Adrenal gland (tissue), 12 donors: Measurements from ENCODE around the gene AMER3. TPM values are rescaled to one million over a fixed set of nuclear protein-coding genes. Genes with fewer than 3 reads are reported as not detected.

Experiments used
- DNase-seq, 7 donors: peaks; one replicate each; pipeline ENCODE4 v3.0.0-alpha.2; 2019 to 2020
- H3K27ac ChIP-seq, 5 donors: fragments of 200-600 bp; sonication (generic) in 4 of 5; 1 replicate in 3 of 5; 2 replicates in 2 of 5; pipeline versions ENCODE4 v1.5.1 to v1.8.0; 2016 to 2020; ENCODE audit warnings: mild to moderate bottlenecking in 1 of 5
- H3K27me3 ChIP-seq: fragments of 200-600 bp; 2 replicates; pipeline ENCODE4 v1.8.0; 2021
- H3K36me3 ChIP-seq, 2 donors: fragments of 200-600 bp; replicated peaks in 1 of 2; 1 replicate in 1 of 2; 2 replicates in 1 of 2; pipeline versions ENCODE4 v1.5.1 to v1.8.0; 2018 to 2022
- H3K4me1 ChIP-seq, 2 donors: fragments of 200-600 bp; replicated peaks in 1 of 2; 1 replicate in 1 of 2; 2 replicates in 1 of 2; pipeline versions ENCODE4 v1.5.1 to v1.8.0; 2018 to 2021
- H3K4me3 ChIP-seq, 4 donors: fragments of 200-600 bp; sonication (generic) in 3 of 4; one replicate each; pipeline ENCODE4 v1.5.1; 2016 to 2018
- H3K9me3 ChIP-seq, 3 donors: fragments of 200-600 bp; sonication (generic) in 1 of 3; replicated peaks in 1 of 3; 1 replicate in 2 of 3; 2 replicates in 1 of 3; pipeline versions ENCODE4 v1.5.1 to v1.8.0; 2016 to 2021
- POLR2A ChIP-seq, 2 donors: fragments of 450-650 bp; IDR thresholded peaks; one replicate each; pipeline ENCODE4 v1.6.1; 2017; ENCODE audit warnings: antibody characterized with exemption in 2 of 2, mild to moderate bottlenecking in 2 of 2, moderate library complexity in 1 of 2
- WGBS, 4 donors: extraction: QIAGEN DNeasy Blood & Tissue Kit in 2 of 4; methylation state at CpG; one replicate each; pipeline versions ENCODE4 v1.1.5 to v1.1.7; 2013 to 2017; 5-methylcytosine and 5-hydroxymethylcytosine counted together
- intact Hi-C, 2 donors: fragments of 100-400 bp; cut with DNase I; formaldehyde crosslinking; loops; one replicate each; pipeline versions ENCODE4 v1.14.1 to v1.15.0; 2022 to 2023
- polyA plus RNA-seq, 3 donors: library from polyadenylated mRNA; stranded (reverse); fragments of 200-250 nt in 2 of 3; fragments of 350-450 nt in 1 of 3; fragmentation: Illumina TruSeq in 1 of 3; extraction: RNeasy Lipid Tissue Mini Kit (QIAGEN cat#74804) in 1 of 3; gene quantifications; one replicate each; pipeline ENCODE4 v1.2.3, GENCODE V29; 2013 to 2014
- total RNA-seq, 9 donors: library from RNA; depleted of rRNA in 4 of 9; stranded (reverse); fragments of >200 nt in 4 of 9; fragments of 120-200 nt in 1 of 9; fragmentation: NEBNext Ultra II Directional in 1 of 9; extraction: Animal tissue kit (Norgen Biotek cat#: 25700) in 1 of 9; gene quantifications; one replicate each; pipeline versions ENCODE4 v1.1.0 to v1.2.4, GENCODE V29; 2013 to 2023
- TF ChIP-seq, protein P1 (sequence below), 6 experiments: fragments of 450-650 bp in 4 of 6; fragments of 200-600 bp in 2 of 6; sonication (generic) in 1 of 6; IDR thresholded peaks; 1 replicate in 5 of 6; 2 replicates in 1 of 6; pipeline versions ENCODE4 v1.5.1 to v1.8.0; 2016 to 2021; ENCODE audit warnings: antibody characterized with exemption in 6 of 6, mild to moderate bottlenecking in 2 of 6, moderate library complexity in 1 of 6
- donor health status: healthy with polysubstance abuse.
- donor health status: Bipolar disorder and iron deficiency.
- donor health status: DM: yes; HTN: yes; CAD: no.
- donor health status: DM: no; HTN: no; CAD: no.
- donor health status: DM: no; HTN: no; CAD: no.
- donor health status: DM: yes; HTN: yes; CAD: no.

Gene AMER3
- total and polyA plus RNA-seq, 12 donors, result 0.08 to 1.2 (median 0.58) TPM; not detected in 4

DNA sequence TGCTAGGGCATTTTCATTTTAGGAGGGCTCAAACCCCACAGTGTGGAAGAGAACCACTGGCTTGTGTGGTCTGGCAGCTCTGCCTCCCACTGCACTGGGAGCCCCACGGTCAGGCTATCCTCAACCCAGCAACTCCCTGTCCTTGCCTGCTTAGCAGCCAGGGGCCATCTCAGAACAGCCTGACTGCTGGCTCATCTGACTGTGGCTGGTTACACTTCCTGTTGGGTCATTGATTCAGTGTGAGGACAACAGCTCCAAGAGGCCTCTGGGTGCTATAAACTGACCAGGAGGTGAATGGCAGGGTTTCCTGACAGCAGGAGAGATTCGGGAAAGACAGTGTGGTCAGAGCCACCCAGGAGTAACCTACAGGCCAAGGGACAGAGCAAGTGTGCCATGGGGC lies 40.1 kb downstream of the AMER3 start:
- no peak overlapping the region for H3K27ac ChIP-seq
- no peaks in the 10 kb centered on the region for H3K27me3 ChIP-seq
- DNase-seq, result no peak
- H3K4me1 ChIP-seq, result peaks cover 0 to 11% of the 10 kb centered on the region in 2 donors
- no peak overlapping the region for H3K4me3 ChIP-seq
- no peaks in the 10 kb centered on the region for H3K36me3 ChIP-seq
- no peak for TF ChIP-seq POLR2A (IDR thresholded peaks at IDR 0.05)
- TF ChIP-seq, protein P1, sequence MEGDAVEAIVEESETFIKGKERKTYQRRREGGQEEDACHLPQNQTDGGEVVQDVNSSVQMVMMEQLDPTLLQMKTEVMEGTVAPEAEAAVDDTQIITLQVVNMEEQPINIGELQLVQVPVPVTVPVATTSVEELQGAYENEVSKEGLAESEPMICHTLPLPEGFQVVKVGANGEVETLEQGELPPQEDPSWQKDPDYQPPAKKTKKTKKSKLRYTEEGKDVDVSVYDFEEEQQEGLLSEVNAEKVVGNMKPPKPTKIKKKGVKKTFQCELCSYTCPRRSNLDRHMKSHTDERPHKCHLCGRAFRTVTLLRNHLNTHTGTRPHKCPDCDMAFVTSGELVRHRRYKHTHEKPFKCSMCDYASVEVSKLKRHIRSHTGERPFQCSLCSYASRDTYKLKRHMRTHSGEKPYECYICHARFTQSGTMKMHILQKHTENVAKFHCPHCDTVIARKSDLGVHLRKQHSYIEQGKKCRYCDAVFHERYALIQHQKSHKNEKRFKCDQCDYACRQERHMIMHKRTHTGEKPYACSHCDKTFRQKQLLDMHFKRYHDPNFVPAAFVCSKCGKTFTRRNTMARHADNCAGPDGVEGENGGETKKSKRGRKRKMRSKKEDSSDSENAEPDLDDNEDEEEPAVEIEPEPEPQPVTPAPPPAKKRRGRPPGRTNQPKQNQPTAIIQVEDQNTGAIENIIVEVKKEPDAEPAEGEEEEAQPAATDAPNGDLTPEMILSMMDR (IDR thresholded peaks at IDR 0.05), result no peak
- intact Hi-C loops, result loop anchor here (5.0 kb wide), 2 partner anchors 77 to 127 kb away; no protein-coding TSS in a partner anchor
- H3K9me3 ChIP-seq, result no peaks in the 10 kb centered on the region
- 52 to 66% (median 57%) methylated on average over 2 of the region's 2 CpGs for WGBS, 4 donors

DNA sequence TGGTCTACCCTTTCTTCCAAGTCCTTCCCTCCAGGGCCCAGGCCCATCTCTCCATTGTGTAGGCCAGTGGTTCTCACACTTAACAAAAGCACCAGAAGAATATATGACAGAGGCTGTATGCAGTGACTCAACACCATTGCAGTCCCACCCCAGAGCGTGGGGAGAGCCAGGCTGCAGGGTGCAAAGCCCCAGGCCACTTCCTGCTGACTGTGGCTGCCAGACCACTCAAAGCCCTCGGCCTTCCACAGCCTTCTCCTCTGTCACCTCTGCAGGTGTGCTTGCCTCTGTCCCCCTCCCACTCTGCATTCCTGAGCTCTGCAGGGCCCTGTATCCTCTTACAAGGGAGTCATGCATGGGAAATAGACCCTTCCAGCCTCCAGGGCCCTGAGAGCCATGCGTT lies 41.0 kb downstream of the AMER3 start:
- no peak overlapping the region for H3K4me3 ChIP-seq
- H3K36me3 ChIP-seq, result no peaks in the 10 kb centered on the region
- no peaks in the 10 kb centered on the region for H3K9me3 ChIP-seq
- TF ChIP-seq, protein P1 (IDR thresholded peaks at IDR 0.05), result no peak
- TF ChIP-seq POLR2A (IDR thresholded peaks at IDR 0.05), result no peak
- no peak for DNase-seq
- H3K27me3 ChIP-seq, result no peaks in the 10 kb centered on the region
- H3K27ac ChIP-seq, result no peak overlapping the region
- 61 to 91% (median 71%) methylated on average over 2 to 3 of the region's 3 CpGs for WGBS, 4 donors
- intact Hi-C loops, result loop anchor here (2.0 to 5.0 kb wide), 3 partner anchors 76 to 126 kb away; no protein-coding TSS in a partner anchor
- peaks cover 0 to 11% of the 10 kb centered on the region in 2 donors for H3K4me1 ChIP-seq

DNA sequence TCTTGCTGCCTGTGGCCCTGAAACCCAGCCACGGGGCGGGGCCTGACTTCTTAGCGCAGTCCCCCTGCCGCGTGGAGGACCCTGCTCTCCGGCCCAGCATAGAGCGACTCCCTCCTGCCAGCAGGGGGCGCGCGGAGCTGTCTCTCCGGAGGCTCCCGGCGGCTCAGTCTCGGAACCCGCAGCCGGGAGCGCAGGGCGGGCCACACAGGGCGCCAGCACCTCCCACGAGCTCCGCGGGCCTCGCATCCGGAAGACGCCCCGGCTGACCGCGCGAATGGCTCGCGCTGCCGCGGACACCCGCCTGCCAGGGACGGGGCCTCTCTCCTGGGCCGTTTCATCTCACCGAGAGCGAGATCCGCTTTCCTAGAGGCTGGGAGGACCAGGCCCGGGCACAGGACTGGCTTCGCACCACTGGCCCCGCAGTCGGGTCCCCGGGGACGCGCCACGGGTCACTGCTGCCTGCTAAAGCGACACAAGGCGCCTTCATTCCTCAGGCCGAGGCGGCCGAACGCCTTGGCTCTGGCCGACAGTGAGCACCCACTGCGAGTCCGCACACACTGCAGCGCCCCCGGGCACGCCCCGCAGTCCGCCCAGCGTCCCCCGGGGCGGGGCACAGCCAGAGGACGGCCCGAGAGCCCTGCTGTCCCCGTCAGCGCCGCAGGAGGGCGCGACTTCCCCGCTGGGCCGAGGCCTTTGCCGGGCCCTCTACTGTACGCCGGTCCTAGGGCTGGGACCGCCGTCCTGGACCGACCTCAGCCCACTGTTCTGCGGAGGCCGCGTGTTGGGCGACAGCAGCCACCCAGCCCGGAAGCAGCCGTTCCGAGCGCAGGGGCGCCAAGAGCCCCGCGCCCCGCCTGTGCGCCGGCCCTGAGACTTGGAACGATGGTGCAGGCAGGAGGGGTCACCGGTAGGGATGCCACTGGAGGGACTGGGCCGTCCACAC lies 42.4 kb downstream of the AMER3 start:
- intact Hi-C loops, result loop anchor here (2.0 to 5.0 kb wide), 3 partner anchors 75 to 125 kb away; no protein-coding TSS in a partner anchor
- Histone ChIP-seq H3K36me3 (no peaks in the 10 kb centered on the region), H3K27me3 (no peaks in the 10 kb centered on the region), H3K9me3 (no peaks in the 10 kb centered on the region), H3K27ac (peak overlapping the region in 4 of 5 donors; percentile 62 to 91 (median 82)), H3K4me1 (peaks cover 0 to 11% of the 10 kb centered on the region in 2 donors), H3K4me3 (peak overlapping the region in 3 of 4 donors; percentile 49 to 80 (median 73))
- TF ChIP-seq POLR2A (IDR thresholded peaks at IDR 0.05), result peak; percentile 30 to 40
- TF ChIP-seq, protein P1 (IDR thresholded peaks at IDR 0.05), result peak; percentile 56 to 93 (median 82)
- WGBS, 4 donors, result 0 to 1% (median 0%) methylated on average over 1 to 96 of the region's 96 CpGs
- DNase-seq, result peak; percentile 82 to 92 (median 90)

DNA sequence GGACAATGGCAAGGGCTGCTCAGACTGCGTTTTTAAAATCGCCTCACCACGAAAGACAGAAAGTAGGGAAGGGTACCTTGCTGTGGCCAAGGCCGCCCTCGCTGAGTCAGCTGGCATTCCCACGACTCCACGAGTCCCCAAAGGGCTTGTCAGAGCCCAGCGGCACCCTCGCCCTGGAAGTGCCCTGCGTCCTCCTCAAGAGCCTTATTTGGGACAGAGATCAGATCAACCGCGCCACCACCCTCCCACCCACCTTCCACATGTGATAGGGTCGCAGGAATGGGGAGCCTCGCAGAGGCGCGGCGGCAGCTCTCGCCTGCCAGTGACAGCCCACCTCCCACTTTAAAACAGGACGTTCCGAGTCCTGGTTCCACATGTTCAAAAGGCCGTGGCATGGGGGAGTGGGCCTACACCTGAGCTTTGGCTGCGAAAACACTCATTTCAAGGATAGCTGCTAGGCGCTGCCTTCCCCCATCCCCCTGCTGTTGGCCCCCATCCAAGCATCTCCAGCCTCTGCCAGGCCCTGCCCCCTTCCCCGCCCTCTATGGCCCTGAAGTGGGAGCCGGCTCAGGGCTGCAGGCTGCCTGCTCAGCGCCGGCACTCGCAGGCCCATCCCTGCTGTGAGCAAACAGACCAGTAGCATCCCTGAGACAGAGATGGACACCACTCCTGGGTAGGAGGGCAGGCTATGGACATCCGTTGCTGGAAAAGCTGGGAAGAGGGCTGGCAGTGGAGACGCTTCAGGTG lies 43.3 kb downstream of the AMER3 start:
- Histone ChIP-seq H3K4me1 (peaks cover 0 to 11% of the 10 kb centered on the region in 2 donors), H3K4me3 (peak overlapping the region in 2 of 4 donors; percentile 73 to 80), H3K27me3 (no peaks in the 10 kb centered on the region), H3K9me3 (no peaks in the 10 kb centered on the region), H3K36me3 (no peaks in the 10 kb centered on the region), H3K27ac (peak overlapping the region in 3 of 5 donors; percentile 79 to 91 (median 85))
- TF ChIP-seq, protein P1 (IDR thresholded peaks at IDR 0.05), result no peak
- TF ChIP-seq POLR2A (IDR thresholded peaks at IDR 0.05), result no peak
- intact Hi-C loops, result loop anchor here (5.0 kb wide), 2 partner anchors 74 to 124 kb away; no protein-coding TSS in a partner anchor
- peak; percentile 56 to 67 (median 65) for DNase-seq
- WGBS, 4 donors, result 9 to 12% (median 11%) methylated on average over 12 to 30 of the region's 30 CpGs
